ENCODE measurements around the gene ATRNL1.

Gene ATRNL1

DNA sequence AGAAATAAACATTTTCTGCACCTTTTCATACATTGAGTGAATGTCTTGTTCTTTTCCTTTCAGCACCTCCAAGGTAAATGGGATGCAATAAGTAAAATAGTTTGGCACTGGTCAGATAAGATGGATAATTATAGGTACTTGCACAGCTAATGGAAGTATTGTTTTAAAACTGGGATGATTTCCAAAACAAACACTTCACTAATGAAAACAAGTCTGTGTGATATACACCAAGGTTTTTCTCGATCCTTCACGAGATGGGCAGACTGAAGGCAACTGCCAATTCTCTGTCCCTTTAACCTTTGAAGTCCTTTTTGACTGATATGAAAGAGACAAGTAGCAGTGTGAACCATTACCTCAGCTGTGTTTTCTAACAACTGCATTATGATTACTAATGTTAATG, 756.0 kb downstream of the ATRNL1 start:
- no peak for DNase-seq (ENCODE audit: low spot score)

DNA sequence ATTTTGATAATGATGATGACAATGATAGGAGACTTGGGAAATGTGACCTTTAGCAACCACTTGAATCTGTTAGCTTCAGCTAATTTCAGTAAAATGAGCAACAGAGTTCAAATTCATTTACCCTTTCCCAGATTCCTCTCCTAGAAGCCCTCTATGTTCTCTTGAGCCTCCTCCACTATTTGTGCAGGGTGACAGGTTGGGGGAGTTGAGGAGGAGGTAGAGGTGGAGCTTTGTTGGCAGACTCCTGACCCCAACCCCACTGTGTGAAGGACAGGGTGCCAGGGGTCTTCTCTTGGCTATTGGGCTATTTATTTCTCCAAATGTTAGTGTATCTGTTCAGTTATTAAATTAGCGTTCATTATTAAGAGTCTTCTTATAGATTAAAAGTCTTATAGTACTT, 757.5 kb downstream of the ATRNL1 start:
- peak; percentile 50 for DNase-seq (ENCODE audit: low spot score)

DNA sequence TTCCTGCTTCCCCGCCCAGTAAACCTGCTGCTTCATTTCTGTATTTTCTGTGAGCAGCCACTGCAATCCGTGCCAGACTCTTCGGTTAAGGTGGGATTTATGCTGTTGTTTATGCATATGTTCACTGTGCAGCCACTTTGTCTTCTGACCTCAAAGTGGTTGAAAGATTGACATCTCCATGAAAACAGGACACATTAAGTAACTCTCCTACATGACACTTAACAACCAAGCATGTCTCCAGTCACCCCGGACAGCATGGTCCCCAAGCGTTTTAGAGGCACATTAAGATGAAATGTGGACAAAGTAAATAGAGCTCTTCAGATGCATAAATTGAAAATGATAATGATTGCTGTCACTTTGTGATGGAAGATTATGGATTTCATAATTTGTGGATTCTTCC, 758.5 kb downstream of the ATRNL1 start:
- DNase-seq (ENCODE audit: low spot score): no peak

DNA sequence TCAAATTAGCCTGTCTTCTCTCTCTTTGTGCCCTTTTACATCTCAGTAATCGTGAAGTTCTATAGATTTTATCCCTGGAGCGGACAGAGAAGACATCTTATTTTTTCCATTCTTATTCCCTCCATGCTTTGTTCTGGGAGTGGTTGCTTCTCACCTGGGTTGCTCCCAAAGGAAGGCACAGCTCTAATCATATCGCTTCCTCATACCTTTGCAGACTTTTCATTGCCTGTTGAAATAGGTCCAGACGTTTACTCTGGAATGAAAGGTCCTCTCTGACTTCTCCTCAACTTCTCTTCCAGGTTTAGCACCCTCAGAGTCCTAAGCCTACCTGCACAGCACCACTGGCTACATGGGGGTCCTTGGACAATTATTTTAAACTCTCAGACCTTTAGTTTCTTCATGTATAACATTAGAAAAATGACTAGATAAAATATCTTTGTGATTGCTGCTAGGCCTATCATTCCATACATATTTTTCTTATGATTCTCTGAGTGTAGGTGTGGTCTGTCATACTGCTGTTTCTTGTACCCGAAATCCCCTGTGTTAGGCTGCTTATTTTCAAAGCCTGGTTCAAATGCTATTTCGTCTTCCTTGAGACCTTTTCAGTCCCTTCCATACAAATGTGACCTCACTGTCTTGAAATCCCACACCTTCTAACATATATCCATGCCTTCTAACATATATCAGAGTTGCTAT, 761.7 kb downstream of the ATRNL1 start:
- DNase-seq (ENCODE audit: low spot score): no peak

DNA sequence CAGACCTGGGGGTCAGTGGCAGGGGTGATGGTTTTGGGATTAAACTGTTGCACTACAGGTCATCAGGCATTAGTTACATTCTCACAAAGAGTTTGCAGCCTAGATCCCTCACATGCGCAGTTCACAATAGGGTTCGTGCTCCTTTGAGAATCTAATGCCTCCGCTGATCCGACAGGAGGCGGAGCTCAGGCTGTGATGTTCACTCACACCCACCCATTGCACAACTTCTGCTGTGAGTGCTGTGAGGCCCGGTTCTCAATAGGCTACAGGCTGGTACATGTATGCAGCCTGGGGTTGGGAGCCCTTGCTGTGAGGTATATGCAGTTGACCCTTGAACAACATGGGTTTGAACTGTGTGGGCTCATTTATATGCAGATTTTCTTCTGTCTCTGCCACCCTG, 763.4 kb downstream of the ATRNL1 start:
- no peak for DNase-seq (ENCODE audit: low spot score)

DNA sequence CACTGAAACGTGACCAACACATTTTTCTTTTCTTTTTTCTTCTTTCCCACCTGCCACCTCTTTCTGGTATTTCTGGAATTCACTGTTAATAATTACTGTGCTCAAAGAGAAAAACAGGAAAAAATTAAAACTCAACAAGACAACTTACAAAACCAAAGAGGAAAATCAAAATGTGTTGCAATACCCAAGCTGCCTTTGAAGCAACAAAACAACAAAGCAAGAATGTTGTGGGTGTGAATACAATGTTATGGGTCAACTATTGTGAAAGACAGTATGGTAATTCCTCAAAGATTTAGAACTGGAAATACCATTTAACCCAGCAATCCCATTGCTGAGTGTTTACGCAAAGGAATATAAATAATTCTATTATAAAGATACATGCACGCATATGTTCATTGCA, 764.7 kb downstream of the ATRNL1 start:
- no peak for DNase-seq (ENCODE audit: low spot score)

DNA sequence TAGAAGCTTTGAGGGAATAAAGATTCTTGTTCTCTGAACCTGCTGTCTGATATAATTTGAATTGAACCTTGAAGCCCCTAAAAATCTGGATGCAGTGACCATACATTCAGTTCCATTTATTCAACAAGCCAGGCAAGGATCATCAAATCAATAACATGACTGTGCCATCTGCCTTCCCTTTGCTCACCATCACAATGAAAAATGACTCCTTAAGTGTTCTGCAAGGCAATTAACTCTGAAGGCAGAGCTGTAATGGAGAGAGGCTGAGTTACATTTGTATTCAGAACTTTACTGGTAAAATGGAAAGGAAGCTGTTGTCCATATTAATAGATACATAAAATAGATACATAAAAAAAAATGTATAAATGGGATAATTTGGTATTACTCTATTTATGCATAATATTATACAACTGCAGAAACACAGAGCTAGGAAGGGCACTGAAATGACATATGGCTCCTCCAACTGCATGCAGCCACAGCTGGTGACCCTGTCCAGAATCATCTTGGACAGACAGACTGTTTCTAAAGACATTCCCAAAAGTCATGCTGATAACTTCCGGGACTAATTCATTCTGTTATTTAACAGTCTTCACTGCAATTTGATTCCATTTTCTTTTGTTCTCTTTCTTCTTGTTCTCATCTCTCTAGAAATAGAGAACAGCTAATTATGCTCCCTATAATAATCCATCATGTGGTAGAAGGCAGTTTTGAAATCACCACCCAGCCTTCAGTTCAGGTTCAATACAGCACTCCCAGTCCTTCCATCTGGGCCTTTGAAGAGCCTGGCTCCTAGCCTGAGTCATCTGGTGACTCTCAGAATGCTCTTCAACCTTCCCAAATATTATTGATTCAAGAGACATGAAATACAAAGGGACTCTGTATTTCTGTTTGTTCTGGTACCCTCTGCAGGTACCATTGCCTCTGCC, 767.3 kb downstream of the ATRNL1 start:
- no peak for DNase-seq (ENCODE audit: low spot score)

DNA sequence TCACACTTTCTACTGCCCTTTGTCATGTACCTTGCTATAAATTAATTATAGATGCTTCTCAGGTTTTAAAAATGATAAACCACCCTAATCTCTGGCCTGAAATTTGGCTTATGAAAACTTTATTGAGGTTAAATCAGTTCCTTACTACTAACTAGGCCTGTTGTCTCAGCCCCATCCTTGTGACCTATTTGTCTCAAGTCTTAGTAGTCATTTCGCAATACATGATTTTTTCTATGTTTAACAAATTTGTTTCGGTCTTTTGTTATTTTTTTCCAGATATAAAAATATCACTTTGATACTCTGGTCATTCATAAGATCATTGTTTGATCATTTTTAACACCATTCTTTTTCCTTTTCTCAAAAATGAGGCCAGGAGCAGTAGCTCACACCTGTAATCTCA, 768.3 kb downstream of the ATRNL1 start:
- no peak for DNase-seq (ENCODE audit: low spot score)

DNA sequence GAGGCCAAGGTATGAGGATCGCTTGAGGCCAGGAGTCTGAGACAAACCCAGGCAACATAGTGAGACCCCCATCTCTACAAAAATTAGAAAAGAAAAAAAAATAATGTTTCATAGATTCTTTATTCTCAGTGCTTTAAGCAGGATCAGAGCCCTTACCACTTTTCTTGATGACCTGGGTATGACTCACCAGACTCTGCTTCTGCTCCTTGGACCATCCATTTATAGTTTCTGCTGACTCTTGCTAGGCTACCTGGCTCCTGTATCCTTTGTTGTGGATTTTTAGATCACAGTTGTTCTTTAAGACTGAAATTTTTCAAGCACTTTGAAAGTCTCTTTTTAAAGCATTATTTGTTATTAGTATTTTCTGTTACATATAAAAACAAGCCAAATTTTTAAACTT, 768.7 kb downstream of the ATRNL1 start:
- no peak for DNase-seq (ENCODE audit: low spot score)

DNA sequence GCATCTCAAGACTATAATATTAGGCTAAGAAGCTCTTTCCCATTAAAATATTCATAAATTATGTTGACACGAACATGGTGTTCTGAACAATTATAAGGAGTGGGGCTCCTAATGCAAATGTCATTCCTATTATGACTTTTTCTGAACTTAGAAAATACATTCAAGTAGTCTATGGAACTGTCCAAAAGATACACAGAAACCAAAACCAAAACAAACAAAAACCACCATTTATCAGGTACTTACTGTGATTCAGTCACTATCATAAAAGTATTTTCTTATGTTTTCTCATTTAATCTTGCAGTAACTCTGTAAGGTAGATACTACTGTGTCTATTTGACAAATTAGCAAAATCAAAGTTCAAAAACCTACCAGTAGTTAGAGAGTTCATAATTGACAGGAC, 773.0 kb downstream of the ATRNL1 start:
- no peak for DNase-seq (ENCODE audit: low spot score)

DNA sequence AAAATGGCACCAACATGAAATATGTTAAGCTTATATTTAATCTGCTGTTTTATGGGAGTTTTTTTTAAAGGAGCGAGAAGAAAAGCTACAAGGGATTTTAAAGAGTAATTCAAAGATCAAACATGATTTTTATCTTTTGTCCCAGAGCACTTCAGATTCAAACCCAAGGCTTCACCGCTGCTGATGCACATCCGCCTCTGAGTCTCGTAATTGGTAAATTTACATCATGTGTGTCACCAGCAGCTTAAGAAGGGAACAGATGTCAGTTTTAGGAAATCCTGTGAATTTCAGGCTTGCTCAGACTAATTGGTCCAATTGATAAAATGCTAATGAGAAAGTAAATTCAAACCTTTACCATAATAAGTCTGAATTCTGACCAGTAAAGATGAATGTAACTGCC, 773.5 kb downstream of the ATRNL1 start:
- DNase-seq (ENCODE audit: low spot score): no peak

DNA sequence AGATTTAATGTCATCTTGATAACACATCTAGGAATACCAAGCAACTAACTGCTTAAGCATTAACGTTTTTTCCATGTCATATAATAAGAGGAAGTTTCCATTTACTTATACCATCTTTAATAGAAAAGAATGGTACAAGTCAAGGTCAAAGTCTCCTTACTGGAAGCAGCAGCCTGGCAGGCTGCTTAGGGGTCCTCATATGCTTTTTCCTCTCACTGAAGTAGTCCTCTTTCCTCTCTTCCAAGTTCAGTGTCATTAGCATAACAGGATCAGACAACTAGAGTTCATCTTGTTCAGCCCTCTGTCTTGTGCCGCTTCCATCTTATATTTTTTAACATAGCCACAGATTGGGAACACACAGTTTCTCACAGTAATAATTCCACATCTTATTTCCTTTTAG, 774.1 kb downstream of the ATRNL1 start:
- DNase-seq (ENCODE audit: low spot score): no peak

DNA sequence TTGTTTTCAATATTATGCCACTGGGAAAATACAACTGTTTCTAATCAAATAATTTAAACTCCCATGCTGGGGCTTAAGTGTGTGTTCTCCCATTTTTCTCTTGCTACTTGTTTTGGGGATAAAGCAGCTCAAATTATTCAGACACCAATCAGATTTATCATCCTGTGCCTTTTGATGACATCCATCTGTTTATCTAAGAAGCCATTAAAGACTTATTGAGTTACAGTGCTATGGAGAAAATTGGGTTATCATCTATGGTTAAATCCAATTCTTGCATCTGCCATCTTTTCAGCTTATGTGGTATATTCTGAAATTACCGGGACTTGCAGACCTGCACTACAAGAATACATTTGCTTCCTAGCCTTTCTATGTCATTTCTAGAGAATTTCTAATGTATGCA, 778.7 kb downstream of the ATRNL1 start:
- DNase-seq (ENCODE audit: low spot score): no peak

DNA sequence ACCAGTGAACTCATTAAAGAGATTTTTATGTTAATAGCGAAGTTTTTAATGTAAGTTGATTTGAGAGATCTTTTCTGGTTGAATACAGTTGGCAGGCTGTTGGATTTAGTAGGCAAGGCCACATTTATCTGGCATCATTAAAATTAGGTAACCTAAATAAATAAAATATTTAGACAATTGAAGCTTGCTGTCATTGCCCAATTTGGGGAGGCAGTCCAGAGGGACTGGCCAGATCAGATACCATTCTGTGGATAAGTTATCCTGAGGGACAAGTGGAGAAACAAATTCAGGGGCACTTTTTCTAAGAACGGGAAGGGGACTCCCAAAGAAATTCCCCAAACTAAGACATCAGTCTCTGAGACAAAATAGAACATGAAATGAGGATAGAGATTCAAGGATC, 782.0 kb downstream of the ATRNL1 start:
- no peak for DNase-seq (ENCODE audit: low spot score)

DNA sequence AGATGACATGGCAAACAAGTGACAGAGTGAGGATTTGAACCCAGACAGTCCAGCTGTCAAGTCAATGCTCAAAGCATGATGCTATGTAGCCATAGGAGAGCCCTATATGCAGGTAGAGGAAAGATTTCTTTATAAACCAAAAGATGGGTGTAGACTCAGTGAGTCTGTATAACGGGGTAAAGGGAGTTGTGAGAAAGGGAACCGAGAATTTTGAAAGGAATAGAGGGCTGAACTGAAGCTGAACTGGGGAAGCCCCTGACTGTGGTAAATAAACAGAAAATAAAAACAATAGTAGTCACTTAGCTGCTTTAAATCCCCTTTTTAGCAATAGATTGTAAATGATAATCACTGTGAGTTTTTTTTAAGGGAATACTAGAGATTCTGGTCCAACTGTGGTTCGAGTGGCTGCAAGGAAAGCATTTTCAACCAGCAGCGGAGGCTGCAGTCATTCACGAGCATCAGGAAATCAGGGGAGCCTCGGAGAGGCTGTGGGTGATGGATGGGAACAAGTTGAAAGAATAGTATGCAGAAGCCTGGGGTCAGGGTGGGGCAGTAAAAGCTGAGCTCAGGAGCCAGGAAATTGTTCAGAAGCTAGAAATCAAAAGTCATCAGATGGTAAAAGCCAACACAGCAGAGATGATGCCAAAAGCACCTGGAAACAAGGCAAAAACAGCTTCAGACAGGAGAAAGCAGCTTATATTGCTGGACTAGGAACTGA, 786.4 kb downstream of the ATRNL1 start:
- no peak for DNase-seq (ENCODE audit: low spot score)

DNA sequence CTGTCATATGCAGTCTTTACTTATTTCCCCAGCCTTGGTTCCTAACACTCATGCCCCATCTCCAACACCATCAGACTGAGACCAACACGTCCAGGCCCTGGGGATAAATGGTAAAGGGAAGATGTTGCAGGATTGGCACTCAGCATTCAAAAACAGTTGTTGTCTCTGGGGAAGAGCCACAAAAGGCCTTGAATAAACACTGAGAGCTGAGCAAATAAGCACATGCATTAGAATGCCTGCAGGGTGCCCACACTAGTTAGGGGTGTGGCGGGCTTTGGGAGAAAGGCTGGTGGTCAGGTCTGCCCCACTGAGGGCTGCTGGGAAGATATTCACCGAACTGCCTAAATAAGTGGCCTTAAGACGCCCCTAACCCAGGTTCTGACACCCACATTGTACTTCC, 788.9 kb downstream of the ATRNL1 start:
- DNase-seq (ENCODE audit: low spot score): no peak

DNA sequence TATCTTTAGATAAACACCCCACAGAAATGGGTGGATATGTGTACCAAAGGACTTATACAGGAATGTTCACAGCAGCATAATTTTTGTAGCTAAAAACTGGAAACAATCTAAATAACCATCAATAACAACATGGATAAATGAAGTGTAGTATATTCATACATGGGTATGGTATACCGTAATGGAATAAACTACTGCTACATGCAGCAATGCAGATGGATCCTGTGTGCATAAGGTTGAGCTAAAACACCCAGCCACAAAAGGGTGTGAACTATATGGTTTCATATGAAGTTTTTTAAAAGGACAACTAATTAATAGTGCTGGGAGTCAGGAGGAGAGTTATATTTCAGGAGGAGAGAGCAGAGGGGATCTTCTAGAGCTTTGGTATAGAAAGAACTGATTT, 790.2 kb downstream of the ATRNL1 start:
- no peak for DNase-seq (ENCODE audit: low spot score)

DNA sequence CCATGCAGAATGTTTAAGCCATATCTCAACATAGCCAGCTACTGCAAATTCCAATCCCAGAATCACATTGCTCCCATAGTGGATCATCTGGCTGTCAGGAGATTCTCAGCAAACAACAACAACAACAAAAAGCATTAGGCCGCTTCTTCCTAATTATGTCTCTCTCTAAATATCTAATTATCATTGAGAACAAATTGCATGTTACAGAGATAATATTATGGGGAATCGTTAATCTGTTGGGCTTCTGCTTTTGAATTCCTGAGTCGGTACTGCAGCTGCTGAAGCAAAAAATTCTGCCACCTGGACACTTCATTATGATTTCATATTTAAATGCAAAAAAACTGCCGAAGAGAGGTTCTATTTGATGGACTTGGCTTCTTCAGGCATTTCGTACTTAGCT, 791.2 kb downstream of the ATRNL1 start:
- DNase-seq (ENCODE audit: low spot score): no peak

DNA sequence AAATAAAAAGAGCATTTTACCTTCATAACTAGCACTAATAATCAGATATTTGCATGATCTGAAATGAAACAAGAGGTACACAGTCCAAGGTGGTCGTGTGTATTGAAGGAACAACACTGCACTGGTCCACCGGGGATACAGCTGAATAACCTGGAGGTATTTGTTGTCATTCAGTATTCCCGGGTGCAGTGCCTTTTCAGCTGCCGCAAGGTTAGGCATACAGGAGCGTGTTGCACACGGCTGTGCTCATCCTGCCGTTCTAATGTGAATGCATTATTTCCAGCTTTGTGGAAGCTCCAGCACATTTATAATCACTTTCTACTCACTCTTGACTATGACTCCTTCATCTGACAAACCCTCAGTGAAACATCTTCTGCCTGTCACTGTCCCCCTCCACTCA, 802.0 kb downstream of the ATRNL1 start:
- no peak for DNase-seq (ENCODE audit: low spot score)

DNA sequence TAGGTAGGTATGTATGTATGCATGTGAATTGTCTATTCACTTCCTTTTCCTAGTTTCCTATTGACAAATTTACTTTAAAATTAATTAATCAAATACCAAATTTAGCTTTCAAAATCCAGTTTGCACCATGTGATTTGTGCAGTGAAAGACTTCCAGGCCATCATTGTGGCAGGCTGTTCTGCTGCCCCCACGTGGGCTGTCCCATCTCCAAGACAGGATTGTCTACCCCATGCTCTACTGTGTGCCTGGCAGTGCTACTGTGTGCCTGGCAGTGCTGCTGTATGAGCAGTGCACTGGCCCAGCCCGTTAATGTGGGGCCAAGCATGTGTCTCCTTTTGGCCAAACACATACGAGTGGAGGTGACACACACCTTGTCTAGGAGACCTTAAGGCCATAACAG, 805.1 kb downstream of the ATRNL1 start:
- DNase-seq (ENCODE audit: low spot score): no peak

DNA sequence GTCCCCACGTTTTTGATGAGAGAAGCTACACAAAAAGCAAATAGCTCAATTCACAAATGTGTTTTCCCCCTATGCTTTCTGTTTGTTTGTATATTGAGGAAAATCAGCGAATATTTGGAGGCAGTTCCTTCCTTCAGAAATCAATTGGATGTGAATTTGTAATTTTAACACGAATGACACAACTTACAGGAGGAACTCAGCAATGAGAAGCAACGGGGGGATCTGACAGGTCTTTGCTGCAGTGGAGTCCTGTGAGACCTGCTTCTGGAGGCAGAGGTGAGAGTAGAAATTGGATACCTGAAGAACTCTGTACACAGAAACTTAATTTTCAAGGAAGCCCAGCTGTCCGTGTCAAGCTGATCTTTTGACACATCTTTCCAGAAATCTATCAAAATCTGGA, 809.4 kb downstream of the ATRNL1 start:
- DNase-seq (ENCODE audit: low spot score): no peak

DNA sequence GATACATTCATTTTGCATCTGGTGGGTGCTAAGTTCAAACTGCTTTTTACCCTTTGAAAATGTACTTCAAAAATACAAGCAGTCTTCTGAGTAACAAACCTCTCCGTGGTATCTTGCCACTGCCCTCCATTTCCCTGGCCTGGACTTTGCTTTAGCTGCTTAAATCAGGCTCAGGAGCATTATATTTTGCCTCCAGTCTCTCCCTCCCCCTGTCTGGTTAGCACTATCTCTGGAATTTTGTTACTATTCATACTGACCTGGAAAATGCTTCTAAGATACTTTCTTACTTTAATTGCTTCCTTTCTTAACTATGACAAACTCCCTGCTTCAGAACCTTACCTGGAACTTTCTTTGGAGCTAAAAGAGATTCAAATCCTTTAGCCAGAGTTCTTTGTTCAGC, 810.0 kb downstream of the ATRNL1 start:
- no peak for DNase-seq (ENCODE audit: low spot score)

DNA sequence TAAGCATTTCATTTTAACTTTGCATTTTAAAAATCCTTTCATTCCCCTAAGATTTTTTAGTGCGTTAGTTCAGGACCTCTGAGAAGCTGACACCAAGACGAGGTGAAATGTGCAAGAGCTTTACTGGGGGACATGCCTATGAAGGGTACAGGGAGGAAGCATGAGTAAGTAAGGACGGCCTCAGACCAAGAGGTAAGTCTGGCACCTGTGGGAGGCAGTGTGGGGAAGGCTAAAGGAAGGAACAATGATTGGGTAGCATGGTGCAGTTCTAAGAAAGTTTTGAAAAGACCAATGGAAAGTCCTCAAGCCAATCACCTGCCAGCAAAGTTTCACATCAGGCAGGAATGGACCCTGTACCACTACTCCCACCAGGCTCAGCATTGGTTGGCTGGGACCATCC, 810.7 kb downstream of the ATRNL1 start:
- DNase-seq (ENCODE audit: low spot score): no peak

Data from putamen (tissue), 1 donor.